HFFc6 (cell line): ENCODE results near the gene THEMIS2. TPM values are rescaled to one million over a fixed set of nuclear protein-coding genes. Genes with fewer than 3 reads are reported as not detected.

Experiments used
- DNase-seq: peaks from one replicate; pipeline ENCODE4 v3.0.0-alpha.2; 2018
- H3K27ac Mint-ChIP-seq: 2 replicates; pipeline ENCODE4 v1.8.0; 2020; ENCODE audit warnings: mild to moderate bottlenecking, mixed read lengths
- H3K27me3 Mint-ChIP-seq: 2 replicates; pipeline ENCODE4 v1.8.0; 2021; ENCODE audit warnings: mild to moderate bottlenecking, moderate library complexity, mixed read lengths; ENCODE audit not compliant: insufficient read depth
- H3K36me3 Mint-ChIP-seq: 2 replicates; pipeline ENCODE4 v1.8.0; 2021; ENCODE audit warnings: low read depth, mixed read lengths
- H3K4me1 Mint-ChIP-seq: 2 replicates; pipeline ENCODE4 v1.8.0; 2020; ENCODE audit warnings: low read depth, mixed read lengths
- H3K4me3 Mint-ChIP-seq: 2 replicates; pipeline ENCODE4 v1.8.0; 2020; ENCODE audit warnings: mild to moderate bottlenecking, moderate library complexity, mixed read lengths
- H3K9me3 Mint-ChIP-seq: 2 replicates; pipeline ENCODE4 v1.8.0; 2020; ENCODE audit warnings: mild to moderate bottlenecking, mixed read lengths
- CTCF ChIP-seq: fragments of 200-600 bp; sonication (generic); IDR thresholded peaks from 2 replicates; pipeline ENCODE4 v1.5.0; 2021; ENCODE audit warnings: antibody characterized with exemption, mild to moderate bottlenecking
- total RNA-seq, 6 experiments: library from RNA; stranded (reverse); fragmentation: NEBNext Ultra II Directional; extraction: Animal tissue kit (Norgen Biotek cat#: 25700); gene quantifications; 2 replicates in 1 of 6; 3 replicates in 5 of 6; pipeline ENCODE4 v1.2.3, GENCODE V29; 2021

THEMIS2 gene
- total RNA-seq, 6 experiments from 2014 or later, result 1.3 to 5.6 (median 3.7) TPM

GRCh38 chr1:27858949-27859576, 13.3 kb upstream of the THEMIS2 start:
- no peaks in the 10 kb centered on the region for H3K9me3 Mint-ChIP-seq
- H3K36me3 Mint-ChIP-seq, result no peaks in the 10 kb centered on the region
- no peak for TF ChIP-seq CTCF
- no peaks in the 10 kb centered on the region; the same call in 1 of the 2 replicates for H3K27me3 Mint-ChIP-seq
- no peak overlapping the region for H3K27ac Mint-ChIP-seq
- DNase-seq, result no peak
- H3K4me3 Mint-ChIP-seq, result no peak overlapping the region
- H3K4me1 Mint-ChIP-seq, result peaks cover 37% of the 10 kb centered on the region

- peaks cover 40% of the 10 kb centered on the region for H3K4me1 Mint-ChIP-seq
- peak overlapping the region; percentile 60 for H3K27ac Mint-ChIP-seq
- no peak for TF ChIP-seq CTCF
- no peaks in the 10 kb centered on the region for H3K9me3 Mint-ChIP-seq
- no peak for DNase-seq
- no peaks in the 10 kb centered on the region for H3K36me3 Mint-ChIP-seq
- no peak overlapping the region for H3K4me3 Mint-ChIP-seq
- H3K27me3 Mint-ChIP-seq, result no peaks in the 10 kb centered on the region; the same call in 1 of the 2 replicates
These were observed 10.9 kb upstream of the THEMIS2 start for GRCh38 chr1:27861436-27861835.

GRCh38 chr1:27862004-27862403, 10.3 kb upstream of the THEMIS2 start:
- H3K27me3 Mint-ChIP-seq, result no peaks in the 10 kb centered on the region; the same call in 1 of the 2 replicates
- no peak for DNase-seq
- no peak overlapping the region for H3K4me3 Mint-ChIP-seq
- H3K4me1 Mint-ChIP-seq, result peaks cover 40% of the 10 kb centered on the region
- H3K9me3 Mint-ChIP-seq, result no peaks in the 10 kb centered on the region
- H3K36me3 Mint-ChIP-seq, result no peaks in the 10 kb centered on the region
- no peak for TF ChIP-seq CTCF
- peak overlapping the region; percentile 98 for H3K27ac Mint-ChIP-seq

GRCh38 chr1:27862671-27863537, 9.4 kb upstream of the THEMIS2 start:
- Mint-ChIP-seq H3K9me3 (no peaks in the 10 kb centered on the region), H3K27ac (peak overlapping the region; percentile 98), H3K36me3 (no peaks in the 10 kb centered on the region), H3K27me3 (no peaks in the 10 kb centered on the region), H3K4me1 (peaks cover 40% of the 10 kb centered on the region), H3K4me3 (peak overlapping the region; percentile 79)
- no peak for TF ChIP-seq CTCF
- peak; percentile 99 for DNase-seq

GRCh38 chr1:27863538-27863915, 8.8 kb upstream of the THEMIS2 start:
- Mint-ChIP-seq H3K27ac (peak overlapping the region; percentile 98), H3K36me3 (no peaks in the 10 kb centered on the region)

More at GRCh38 chr1:27863538-27863915, 8.8 kb upstream of the THEMIS2 start:
- H3K4me3 Mint-ChIP-seq, result no peak overlapping the region; the same call in 1 of the 2 replicates
- H3K4me1 Mint-ChIP-seq, result peaks cover 33% of the 10 kb centered on the region
- DNase-seq, result no peak
- no peak for TF ChIP-seq CTCF
- H3K27me3 Mint-ChIP-seq, result no peaks in the 10 kb centered on the region
- no peaks in the 10 kb centered on the region for H3K9me3 Mint-ChIP-seq
